IPS-15b (cell line): ENCODE measurements around the gene PLCH1.

Source experiments
- H3K27me3 ChIP-seq: one replicate; pipeline ENCODE4 v1.6.1; 2013; ENCODE audit warnings: low read length; ENCODE audit not compliant: control insufficient read depth, insufficient read depth
- H3K36me3 ChIP-seq: one replicate; pipeline ENCODE4 v1.6.1; 2013; ENCODE audit warnings: low read length; ENCODE audit not compliant: control insufficient read depth, insufficient read depth
- H3K4me1 ChIP-seq: one replicate; pipeline ENCODE4 v1.6.1; 2013; ENCODE audit warnings: mild to moderate bottlenecking, low read length; ENCODE audit not compliant: control insufficient read depth, insufficient read depth
- H3K4me3 ChIP-seq: one replicate; pipeline ENCODE4 v1.5.1; 2013; ENCODE audit warnings: low read depth, low read length
- H3K9ac ChIP-seq: one replicate; pipeline ENCODE4 v1.6.1; 2013; ENCODE audit warnings: low read depth, mild to moderate bottlenecking, low read length
- H3K9me3 ChIP-seq: one replicate; pipeline ENCODE4 v1.6.1; 2013; ENCODE audit warnings: mild to moderate bottlenecking, low read length; ENCODE audit not compliant: control insufficient read depth, insufficient read depth

PLCH1 gene

GRCh38 chr3:155766206-155766605, 21.3 kb upstream of the PLCH1 start:
- Histone ChIP-seq H3K36me3 (no peaks in the 10 kb centered on the region), H3K27me3 (no peaks in the 10 kb centered on the region), H3K4me3 (no peak overlapping the region), H3K9ac (no peak overlapping the region), H3K4me1 (no peaks in the 10 kb centered on the region), H3K9me3 (peaks cover 3% of the 10 kb centered on the region)

DNA sequence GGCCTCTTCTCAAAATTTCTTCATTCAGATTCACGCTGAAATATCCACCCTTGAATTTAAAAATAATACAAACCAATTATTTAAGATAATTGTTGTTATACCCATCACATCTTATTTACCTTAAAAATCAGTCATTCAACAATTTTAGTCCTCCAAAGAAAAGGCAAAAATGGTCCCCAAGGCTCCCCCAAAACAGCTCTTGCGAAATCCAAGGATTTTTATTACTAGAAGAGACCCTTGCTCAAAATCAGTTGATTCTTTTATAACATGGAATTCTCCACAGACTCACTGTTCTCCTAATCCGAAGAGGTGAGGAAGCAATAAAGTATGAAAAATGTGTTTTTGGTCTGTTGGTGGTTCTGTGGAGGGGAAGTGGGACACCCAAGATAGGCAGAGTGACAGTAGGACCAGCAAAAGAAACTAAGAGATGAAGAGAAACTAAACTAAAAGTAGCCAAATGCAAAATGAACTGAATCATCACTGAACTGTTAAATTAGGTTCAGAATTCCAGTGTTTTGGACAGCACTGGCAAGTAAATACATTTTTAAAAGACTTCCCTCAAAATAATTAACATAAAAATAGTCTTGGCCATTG, 19.1 kb upstream of the PLCH1 start:
- no peak overlapping the region for H3K9ac ChIP-seq
- H3K4me1 ChIP-seq = no peaks in the 10 kb centered on the region
- no peaks in the 10 kb centered on the region for H3K36me3 ChIP-seq
- H3K4me3 ChIP-seq = no peak overlapping the region
- H3K27me3 ChIP-seq = no peaks in the 10 kb centered on the region
- H3K9me3 ChIP-seq = no peaks in the 10 kb centered on the region

DNA sequence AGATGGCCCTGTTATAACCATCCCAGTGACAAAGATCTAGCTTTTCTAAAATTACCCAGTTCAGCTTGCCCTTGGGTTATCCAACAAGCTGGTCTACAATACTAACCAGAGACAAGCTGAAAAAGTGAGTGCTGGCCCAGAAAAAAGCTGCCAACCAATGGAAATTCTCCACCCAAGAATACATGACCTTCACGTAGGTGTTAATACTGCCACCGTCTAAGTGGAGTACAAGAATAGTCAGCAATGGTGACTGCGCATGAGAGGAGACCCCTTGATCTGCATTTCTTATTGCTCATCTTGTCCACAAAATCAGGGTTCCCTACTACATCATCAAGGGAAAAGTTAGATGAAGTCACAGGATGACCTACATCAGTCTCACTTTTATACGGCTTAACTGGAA, 15.8 kb upstream of the PLCH1 start:
- no peak overlapping the region for H3K9ac ChIP-seq
- no peaks in the 10 kb centered on the region for H3K9me3 ChIP-seq
- H3K4me3 ChIP-seq = no peak overlapping the region
- no peaks in the 10 kb centered on the region for H3K36me3 ChIP-seq
- H3K4me1 ChIP-seq = no peaks in the 10 kb centered on the region
- no peaks in the 10 kb centered on the region for H3K27me3 ChIP-seq

- no peaks in the 10 kb centered on the region for H3K9me3 ChIP-seq
- H3K27me3 ChIP-seq = no peaks in the 10 kb centered on the region
- H3K4me3 ChIP-seq = no peak overlapping the region
- no peak overlapping the region for H3K9ac ChIP-seq
- H3K4me1 ChIP-seq = no peaks in the 10 kb centered on the region
- H3K36me3 ChIP-seq = no peaks in the 10 kb centered on the region
Observed at GRCh38 chr3:155757577-155757976, 12.7 kb upstream of the PLCH1 start.

GRCh38 chr3:155753038-155753639, 8.3 kb upstream of the PLCH1 start:
- H3K9ac ChIP-seq = no peak overlapping the region
- peaks cover 18% of the 10 kb centered on the region for H3K4me1 ChIP-seq
- no peaks in the 10 kb centered on the region for H3K27me3 ChIP-seq
- no peak overlapping the region for H3K4me3 ChIP-seq
- no peaks in the 10 kb centered on the region for H3K36me3 ChIP-seq
- H3K9me3 ChIP-seq = no peaks in the 10 kb centered on the region

DNA sequence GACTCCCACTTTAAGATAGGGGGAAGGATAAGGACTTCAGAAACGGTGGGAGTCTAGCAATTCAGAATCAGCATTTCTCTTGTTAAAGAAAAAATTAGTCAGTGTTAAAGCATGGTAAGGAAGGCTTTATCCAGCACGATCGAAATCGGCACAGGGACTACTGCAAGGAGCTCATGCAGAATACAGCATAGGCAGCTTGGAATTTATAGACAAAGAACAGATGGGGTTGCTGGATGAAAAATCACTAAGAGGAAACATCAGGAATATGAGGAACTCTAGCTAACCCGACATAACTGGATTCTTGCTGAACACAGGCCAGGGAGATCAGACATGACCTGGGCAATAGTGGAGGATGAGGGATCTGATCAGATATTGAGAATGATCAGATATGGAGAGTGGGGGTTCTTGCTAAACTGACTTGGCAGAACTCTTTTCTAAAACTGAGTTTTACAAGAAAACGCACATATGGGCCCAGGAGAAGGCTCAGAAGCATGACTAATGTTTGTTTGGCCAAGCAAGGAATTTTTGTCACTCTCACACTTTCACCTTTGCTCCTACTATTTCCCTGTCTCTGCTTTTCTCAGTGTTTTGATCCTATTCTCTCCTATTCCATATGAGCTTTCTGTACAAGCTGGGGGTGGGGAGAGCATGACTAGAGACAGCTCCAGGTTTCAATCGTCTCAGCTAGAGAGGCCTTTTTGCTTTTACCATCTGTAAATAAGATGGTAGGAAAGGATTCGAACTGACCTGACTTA, 3.9 kb upstream of the PLCH1 start:
- H3K9me3 ChIP-seq = no peaks in the 10 kb centered on the region
- no peaks in the 10 kb centered on the region for H3K36me3 ChIP-seq
- no peaks in the 10 kb centered on the region for H3K27me3 ChIP-seq
- no peak overlapping the region for H3K9ac ChIP-seq
- no peak overlapping the region for H3K4me3 ChIP-seq
- H3K4me1 ChIP-seq = peaks cover 31% of the 10 kb centered on the region

DNA sequence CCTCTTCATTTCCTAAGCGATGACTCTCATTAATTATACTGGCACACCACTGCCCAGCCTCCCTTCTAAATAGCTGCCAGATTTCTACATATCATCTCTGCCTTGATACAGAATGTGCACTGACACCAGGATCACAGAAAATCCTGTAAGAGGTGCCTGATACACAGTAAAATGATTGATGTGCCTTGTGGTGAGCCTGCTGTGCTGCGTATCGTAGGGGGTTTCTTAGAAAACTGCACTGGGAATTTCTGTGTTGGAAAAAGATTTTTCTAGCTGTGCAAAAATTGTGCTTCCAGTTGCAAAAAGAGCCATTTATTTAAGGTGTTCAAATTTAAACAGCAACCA, 3.0 kb upstream of the PLCH1 start:
- Histone ChIP-seq H3K9ac (no peak overlapping the region), H3K4me1 (peaks cover 31% of the 10 kb centered on the region), H3K27me3 (peaks cover 2% of the 10 kb centered on the region), H3K9me3 (no peaks in the 10 kb centered on the region), H3K4me3 (no peak overlapping the region), H3K36me3 (no peaks in the 10 kb centered on the region)

- Histone ChIP-seq H3K9ac (no peak overlapping the region), H3K27me3 (peaks cover 2% of the 10 kb centered on the region), H3K9me3 (no peaks in the 10 kb centered on the region), H3K4me1 (peaks cover 31% of the 10 kb centered on the region), H3K36me3 (no peaks in the 10 kb centered on the region), H3K4me3 (no peak overlapping the region)
Observed at GRCh38 chr3:155747286-155747945, 2.5 kb upstream of the PLCH1 start.

DNA sequence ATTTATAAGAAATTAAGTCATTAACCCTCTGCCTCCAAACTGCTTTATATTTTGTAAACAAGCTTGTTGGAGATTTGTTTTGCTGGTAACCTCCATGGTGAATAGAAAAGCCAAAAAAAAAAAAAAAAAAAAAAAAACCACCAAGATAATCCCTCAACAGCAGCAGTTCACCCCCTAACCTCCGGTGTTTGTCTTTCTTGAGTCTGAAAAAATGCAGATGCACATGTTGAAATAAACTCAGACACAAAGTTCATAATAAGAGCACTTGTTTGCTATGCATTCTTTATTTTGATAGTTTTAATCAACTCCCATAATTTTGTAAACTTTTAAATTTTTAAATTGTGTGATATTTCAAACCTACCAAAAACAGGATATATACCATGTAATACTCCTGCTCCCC, 1.8 kb upstream of the PLCH1 start:
- H3K9me3 ChIP-seq = no peaks in the 10 kb centered on the region
- H3K4me1 ChIP-seq = peaks cover 27% of the 10 kb centered on the region
- peaks cover 2% of the 10 kb centered on the region for H3K27me3 ChIP-seq
- no peak overlapping the region for H3K9ac ChIP-seq
- H3K36me3 ChIP-seq = no peaks in the 10 kb centered on the region
- peak overlapping the region; percentile 40 for H3K4me3 ChIP-seq

- H3K4me3 ChIP-seq = peak overlapping the region; percentile 40
- peaks cover 26% of the 10 kb centered on the region for H3K4me1 ChIP-seq
- no peak overlapping the region for H3K9ac ChIP-seq
- H3K27me3 ChIP-seq = peaks cover 2% of the 10 kb centered on the region
- no peaks in the 10 kb centered on the region for H3K9me3 ChIP-seq
- H3K36me3 ChIP-seq = no peaks in the 10 kb centered on the region
Observed at GRCh38 chr3:155745795-155746550, 1.1 kb upstream of the PLCH1 start.

- no peaks in the 10 kb centered on the region for H3K9me3 ChIP-seq
- H3K9ac ChIP-seq = peak overlapping the region; percentile 67
- H3K27me3 ChIP-seq = peaks cover 2% of the 10 kb centered on the region
- H3K36me3 ChIP-seq = no peaks in the 10 kb centered on the region
- H3K4me3 ChIP-seq = peak overlapping the region; percentile 84
- peaks cover 23% of the 10 kb centered on the region for H3K4me1 ChIP-seq
Observed at GRCh38 chr3:155744010-155744625, 753 bp downstream of the PLCH1 start.
